Measurements from ENCODE around the gene ENTPD8. TPM values are rescaled to one million over a fixed set of nuclear protein-coding genes. Genes with fewer than 3 reads are reported as not detected.

The ENTPD8 gene
- total RNA-seq, 2 donors from 2014 or later, result 0.33 to 0.75 TPM

DNA sequence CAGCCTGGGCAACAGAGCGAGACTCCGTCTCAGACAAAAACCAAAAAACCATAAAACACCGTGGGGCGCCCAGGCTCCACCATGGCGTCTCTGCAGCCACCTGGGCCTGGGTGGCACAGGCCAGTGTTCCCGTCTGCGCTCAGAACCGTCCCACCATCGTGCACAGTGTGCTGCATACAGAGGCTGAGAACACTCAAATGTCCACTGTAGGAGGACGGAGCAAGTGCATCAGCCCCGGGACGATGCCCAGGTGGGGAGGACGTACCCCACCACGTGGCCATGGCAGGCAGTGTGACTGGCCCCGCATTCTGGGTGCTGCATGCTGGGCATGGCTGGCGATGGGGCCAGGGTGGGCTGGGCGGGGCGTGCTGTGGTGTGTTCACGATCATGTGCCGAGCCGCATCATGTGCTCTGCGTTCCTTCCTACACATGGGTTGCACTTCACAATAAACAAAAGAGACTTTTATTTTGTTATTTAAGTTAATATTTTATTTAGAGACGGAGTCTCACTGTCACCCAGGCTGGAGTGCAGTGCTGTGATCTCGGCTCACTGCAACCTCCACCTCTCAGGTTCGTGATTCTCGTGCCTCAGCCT, 56.0 kb downstream of the ENTPD8 start:
- no peak overlapping the region for H3K27ac Mint-ChIP-seq
- TF ChIP-seq, protein P1, sequence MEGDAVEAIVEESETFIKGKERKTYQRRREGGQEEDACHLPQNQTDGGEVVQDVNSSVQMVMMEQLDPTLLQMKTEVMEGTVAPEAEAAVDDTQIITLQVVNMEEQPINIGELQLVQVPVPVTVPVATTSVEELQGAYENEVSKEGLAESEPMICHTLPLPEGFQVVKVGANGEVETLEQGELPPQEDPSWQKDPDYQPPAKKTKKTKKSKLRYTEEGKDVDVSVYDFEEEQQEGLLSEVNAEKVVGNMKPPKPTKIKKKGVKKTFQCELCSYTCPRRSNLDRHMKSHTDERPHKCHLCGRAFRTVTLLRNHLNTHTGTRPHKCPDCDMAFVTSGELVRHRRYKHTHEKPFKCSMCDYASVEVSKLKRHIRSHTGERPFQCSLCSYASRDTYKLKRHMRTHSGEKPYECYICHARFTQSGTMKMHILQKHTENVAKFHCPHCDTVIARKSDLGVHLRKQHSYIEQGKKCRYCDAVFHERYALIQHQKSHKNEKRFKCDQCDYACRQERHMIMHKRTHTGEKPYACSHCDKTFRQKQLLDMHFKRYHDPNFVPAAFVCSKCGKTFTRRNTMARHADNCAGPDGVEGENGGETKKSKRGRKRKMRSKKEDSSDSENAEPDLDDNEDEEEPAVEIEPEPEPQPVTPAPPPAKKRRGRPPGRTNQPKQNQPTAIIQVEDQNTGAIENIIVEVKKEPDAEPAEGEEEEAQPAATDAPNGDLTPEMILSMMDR (conservative IDR thresholded peaks at IDR 0.05), result no peak
- H3K4me3 Mint-ChIP-seq, result no peak overlapping the region
- H3K36me3 Mint-ChIP-seq (ENCODE audit: low read depth), result peaks cover 2% of the 10 kb centered on the region
- WGBS, 2 experiments (ENCODE audit: insufficient coverage in 1 of 2, insufficient read length in 1 of 2), result 92 to 98% methylated on average over 11 to 25 of the region's 26 CpGs
- H3K36me3 ChIP-seq (ENCODE audit: control insufficient read depth, insufficient read depth, low read length), result no peaks in the 10 kb centered on the region
- no peak overlapping the region for H3K27ac ChIP-seq (ENCODE audit: low read depth, low read length)
- no peaks in the 10 kb centered on the region for H3K9me3 ChIP-seq (ENCODE audit: control insufficient read depth, low read length)
- DNase-seq, result no peak
- H3K4me1 ChIP-seq (ENCODE audit: control insufficient read depth, insufficient read depth, low read length), result peaks cover 4% of the 10 kb centered on the region
- no peak overlapping the region for H3K9ac ChIP-seq (ENCODE audit: extremely low read depth, low read length, poor library complexity, severe bottlenecking)
- no peaks in the 10 kb centered on the region for H3K27me3 Mint-ChIP-seq (ENCODE audit: insufficient read depth)
- no peaks in the 10 kb centered on the region for H3K27me3 ChIP-seq (ENCODE audit: control insufficient read depth, insufficient read depth, low read length, poor library complexity, severe bottlenecking)
- no peak overlapping the region for H3K4me3 ChIP-seq (ENCODE audit: low read length)
- H3K9me3 Mint-ChIP-seq, result no peaks in the 10 kb centered on the region
- peaks cover 6% of the 10 kb centered on the region for H3K4me1 Mint-ChIP-seq

Small RNA genes within 50 kb of the gene (microRNA-seq; reads per million reads assigned to microRNA genes)
- 0.44 reads per million for gene MIR7114 (ENCODE audit: borderline microRNAs expressed)

Other genes starting within 250 kb of the ENTPD8 start
- 10 to 100 TPM; 19.0 to 23.9 TPM for gene TPRN, start 240.6 kb downstream of the ENTPD8 start, total RNA-seq
- gene TMEM203, start 235.7 kb downstream of the ENTPD8 start, total RNA-seq, result 10 to 100 TPM; 34.0 to 39.5 TPM
- 10 to 100 TPM; 39.2 to 41.4 TPM for gene NDOR1, start 235.7 kb downstream of the ENTPD8 start, total RNA-seq
- gene RNF208, start 219.1 kb downstream of the ENTPD8 start, total RNA-seq, result 10 to 100 TPM; 10.5 to 15.6 TPM
- gene CYSRT1, start 216.2 kb downstream of the ENTPD8 start, total RNA-seq, result 1 to 10 TPM; 1.4 to 1.8 TPM
- under 1 TPM; 0.24 to 0.38 TPM for gene RNF224, start 213.9 kb downstream of the ENTPD8 start, total RNA-seq
- under 1 TPM in 1 of 2 donors, not detected in 1; 0.15 TPM for gene SLC34A3, start 210.5 kb downstream of the ENTPD8 start, total RNA-seq
- 100 to 1,000 TPM; 328 to 415 TPM for gene TUBB4B, start 200.1 kb downstream of the ENTPD8 start, total RNA-seq
- gene STPG3, start 190.1 kb downstream of the ENTPD8 start, total RNA-seq, result not detected
- 10 to 100 TPM; 73.3 to 86.6 TPM for gene NELFB, start 186.0 kb downstream of the ENTPD8 start, total RNA-seq
- 10 to 100 TPM; 14.2 to 18.9 TPM for gene TOR4A, start 163.6 kb downstream of the ENTPD8 start, total RNA-seq
- gene NRARP, start 139.1 kb downstream of the ENTPD8 start, total RNA-seq, result 10 to 100 TPM; 12.1 to 12.9 TPM
- 10 to 100 TPM; 15.5 to 31.0 TPM for gene EXD3, start 18.2 kb downstream of the ENTPD8 start, total RNA-seq
- 1 to 10 TPM; 5.0 to 5.9 TPM for gene NOXA1, start 18.0 kb downstream of the ENTPD8 start, total RNA-seq
- gene NSMF, start 18.0 kb upstream of the ENTPD8 start, total RNA-seq, result 10 to 100 TPM; 58.9 to 66.0 TPM
- gene PNPLA7, start 109.0 kb upstream of the ENTPD8 start, total RNA-seq, result 1 to 10 TPM; 2.0 to 2.4 TPM
- 10 to 100 TPM; 43.7 to 49.6 TPM for gene MRPL41, start 110.5 kb upstream of the ENTPD8 start, total RNA-seq
- gene DPH7, start 137.6 kb upstream of the ENTPD8 start, total RNA-seq, result 10 to 100 TPM; 48.9 to 50.4 TPM
- gene ZMYND19, start 149.2 kb upstream of the ENTPD8 start, total RNA-seq, result 10 to 100 TPM; 47.8 to 51.0 TPM
- 10 to 100 TPM; 41.5 to 46.2 TPM for gene ARRDC1, start 164.3 kb upstream of the ENTPD8 start, total RNA-seq
- 100 to 1,000 TPM; 137 to 139 TPM for gene EHMT1, start 177.6 kb upstream of the ENTPD8 start, total RNA-seq